Liver (tissue), 9 donors: ENCODE data around the gene PCDHGC5. TPM values are rescaled to one million over a fixed set of nuclear protein-coding genes. Genes with fewer than 3 reads are reported as not detected.

Experiments used
- DNase-seq: peaks from one replicate; pipeline ENCODE4 v3.0.0-alpha.2; 2017; ENCODE audit warnings: low spot score
- H3K27ac ChIP-seq, 2 donors: one replicate each; pipeline ENCODE4 v1.7.0; 2013; ENCODE audit warnings: inconsistent platforms in 2 of 2, low read length in 2 of 2, control low read depth in 1 of 2, low read depth in 1 of 2, mild to moderate bottlenecking in 1 of 2
- H3K27me3 ChIP-seq, 4 donors: one replicate each; pipeline versions ENCODE4 v1.6.1 to v1.7.0; 2013; ENCODE audit warnings: low read length in 3 of 4, inconsistent platforms in 1 of 4, mild to moderate bottlenecking in 1 of 4, moderate library complexity in 1 of 4; ENCODE audit not compliant: control insufficient read depth in 4 of 4, insufficient read depth in 4 of 4
- H3K36me3 ChIP-seq, 4 donors: one replicate each; pipeline versions ENCODE4 v1.6.1 to v1.7.0; 2013; ENCODE audit warnings: low read length in 3 of 4, mild to moderate bottlenecking in 3 of 4, low read depth in 1 of 4, moderate library complexity in 1 of 4; ENCODE audit not compliant: control insufficient read depth in 4 of 4, insufficient read depth in 3 of 4
- H3K4me1 ChIP-seq, 4 donors: one replicate each; pipeline versions ENCODE4 v1.6.1 to v1.7.0; 2013; ENCODE audit warnings: low read length in 3 of 4, mild to moderate bottlenecking in 3 of 4, moderate library complexity in 1 of 4; ENCODE audit not compliant: control insufficient read depth in 4 of 4, insufficient read depth in 4 of 4
- H3K4me3 ChIP-seq, 3 donors: one replicate each; pipeline versions ENCODE4 v1.6.1 to v1.7.0; 2013; ENCODE audit warnings: low read length in 3 of 3, control low read depth in 1 of 3, low read depth in 1 of 3, mild to moderate bottlenecking in 1 of 3
- H3K9ac ChIP-seq, 2 donors: one replicate each; pipeline ENCODE4 v1.7.0; 2013; ENCODE audit warnings: low read length in 2 of 2, mild to moderate bottlenecking in 2 of 2, moderate library complexity in 2 of 2, control low read depth in 1 of 2, low read depth in 1 of 2
- H3K9me3 ChIP-seq, 4 donors: one replicate each; pipeline versions ENCODE4 v1.6.1 to v1.7.0; 2013; ENCODE audit warnings: low read length in 3 of 4; ENCODE audit not compliant: control insufficient read depth in 4 of 4
- CTCF ChIP-seq: fragments of 150-350 bp; IDR thresholded peaks from 2 replicates; pipeline ENCODE4 v1.5.1; 2017; ENCODE audit warnings: improper control_type of control experiment, low read depth, low read length; ENCODE audit not compliant: missing input control
- FOXA1 ChIP-seq: IDR thresholded peaks from 2 replicates; pipeline ENCODE4 v1.6.1; 2016; ENCODE audit warnings: antibody characterized with exemption
- GABPA ChIP-seq, 2 donors: IDR thresholded peaks in 1 of 2; conservative IDR thresholded peaks in 1 of 2; 2 replicates each; pipeline ENCODE4 v1.6.1; 2016; ENCODE audit warnings: antibody characterized with exemption in 2 of 2, mild to moderate bottlenecking in 1 of 2, moderate library complexity in 1 of 2
- HNF4A ChIP-seq, 2 donors: conservative IDR thresholded peaks; 2 replicates each; pipeline ENCODE4 v1.6.1; 2016; ENCODE audit warnings: antibody characterized with exemption in 2 of 2, mild to moderate bottlenecking in 2 of 2
- JUND ChIP-seq, 2 donors: IDR thresholded peaks; 2 replicates each; pipeline ENCODE4 v1.6.1; 2016; ENCODE audit warnings: antibody characterized with exemption in 2 of 2
- MAX ChIP-seq: IDR thresholded peaks from 2 replicates; pipeline ENCODE4 v1.6.1; 2016; ENCODE audit warnings: antibody characterized with exemption
- NR2F2 ChIP-seq: IDR thresholded peaks from 2 replicates; pipeline ENCODE4 v1.6.1; 2016; ENCODE audit warnings: antibody characterized with exemption
- REST ChIP-seq: IDR thresholded peaks from 2 replicates; pipeline ENCODE4 v1.6.1; 2016; ENCODE audit warnings: antibody characterized with exemption, mild to moderate bottlenecking
- SP1 ChIP-seq: IDR thresholded peaks from 2 replicates; pipeline ENCODE4 v1.6.1; 2018; ENCODE audit warnings: antibody characterized with exemption, mild to moderate bottlenecking
- TAF1 ChIP-seq: conservative IDR thresholded peaks from 2 replicates; pipeline ENCODE4 v1.6.1; 2016; ENCODE audit warnings: antibody characterized with exemption, mild to moderate bottlenecking
- YY1 ChIP-seq: IDR thresholded peaks from 2 replicates; pipeline ENCODE4 v1.6.1; 2016; ENCODE audit warnings: antibody characterized with exemption, mild to moderate bottlenecking
- ZBTB33 ChIP-seq: IDR thresholded peaks from 2 replicates; pipeline ENCODE4 v1.6.1; 2016; ENCODE audit warnings: antibody characterized with exemption
- WGBS: extraction: QIAGEN DNeasy Blood & Tissue Kit; methylation state at CpG from one replicate; pipeline ENCODE4 v1.1.7; 2013; 5-methylcytosine and 5-hydroxymethylcytosine counted together
- polyA plus RNA-seq, 2 donors: library from polyadenylated mRNA; stranded (reverse) in 1 of 2; unstranded in 1 of 2; fragments of 200-250 nt in 1 of 2; fragments of >200 nt in 1 of 2; fragmentation: Nextera tagmentation in 1 of 2; extraction: Ambion mirVana in 1 of 2; gene quantifications; one replicate each; pipeline versions ENCODE4 v1.2.1 to v1.2.3, GENCODE V29; 2013 to 2015
- total RNA-seq, 2 donors: library from RNA; depleted of rRNA; stranded (reverse); fragments of >200 nt; gene quantifications; one replicate each; pipeline ENCODE4 v1.2.3, GENCODE V29; 2014
- donor health status: healthy.
- donor health status: healthy.
- donor health status: healthy.
- donor health status: healthy.
- donor health status: healthy.

PCDHGC5 gene
- total and polyA plus RNA-seq, 4 donors, result 0.02 to 1.1 (median 0.19) TPM; not detected in 1

- no peak for DNase-seq
- peak overlapping the region; percentile 17 to 70 for H3K9ac ChIP-seq
Observed at GRCh38 chr5:141476132-141476911, 12.6 kb upstream of the PCDHGC5 start.

GRCh38 chr5:141477044-141477575 is 11.8 kb upstream of the PCDHGC5 start:
- DNase-seq, result no peak
- H3K4me3 ChIP-seq, result peak overlapping the region; percentile 64 to 72 (median 71)
- H3K36me3 ChIP-seq, result no peaks in the 10 kb centered on the region
- H3K9ac ChIP-seq, result no peak overlapping the region
- no peaks in the 10 kb centered on the region for H3K27me3 ChIP-seq
- H3K4me1 ChIP-seq, result peaks cover 0 to 31% (median 14%) of the 10 kb centered on the region in 4 donors
- H3K9me3 ChIP-seq, result no peaks in the 10 kb centered on the region
- 31% methylated on average over 24 of the region's 24 CpGs for WGBS
- TF ChIP-seq REST, result no peak
- TF ChIP-seq MAX, result no peak
- no peak for TF ChIP-seq HNF4A (conservative IDR thresholded peaks at IDR 0.05)
- no peak for TF ChIP-seq JUND (IDR thresholded peaks at IDR 0.05)
- TF ChIP-seq FOXA1, result no peak
- TF ChIP-seq TAF1, result no peak
- no peak for TF ChIP-seq CTCF
- no peak for TF ChIP-seq GABPA (IDR thresholded peaks at IDR 0.05 in 1 of 2, conservative IDR thresholded peaks at IDR 0.05 in 1 of 2)
- TF ChIP-seq SP1, result no peak
- TF ChIP-seq YY1, result no peak
- TF ChIP-seq ZBTB33, result no peak
- no peak for TF ChIP-seq NR2F2
- peak overlapping the region in 1 of 2 donors; percentile 71 for H3K27ac ChIP-seq

More at GRCh38 chr5:141476132-141476911, 12.6 kb upstream of the PCDHGC5 start:
- Histone ChIP-seq H3K4me3 (peak overlapping the region; percentile 64 to 72 (median 71)), H3K36me3 (no peaks in the 10 kb centered on the region), H3K9me3 (no peaks in the 10 kb centered on the region), H3K4me1 (peaks cover 0 to 31% (median 14%) of the 10 kb centered on the region in 4 donors), H3K27me3 (no peaks in the 10 kb centered on the region), H3K27ac (peak overlapping the region; percentile 68 to 71)
- no peak for TF ChIP-seq MAX
- peak; percentile 33 for TF ChIP-seq YY1
- no peak for TF ChIP-seq GABPA (IDR thresholded peaks at IDR 0.05 in 1 of 2, conservative IDR thresholded peaks at IDR 0.05 in 1 of 2)
- WGBS, result 4% methylated on average over 58 of the region's 58 CpGs
